DOHH2 (cell line): ENCODE measurements around the gene PPP1R27.

Source experiments
- H3F3A ChIP-seq: fragments of 200-600 bp; sonication (generic), shearing (Covaris generic); 2 replicates; pipeline ENCODE4 v1.6.0; 2016; ENCODE audit warnings: antibody characterized with exemption, mild to moderate bottlenecking; ENCODE audit not compliant: control insufficient read depth, insufficient read depth
- H3K27ac ChIP-seq: fragments of 200-600 bp; sonication (generic); 2 replicates; pipeline ENCODE4 v1.5.1; 2014; ENCODE audit warnings: low read depth, mild to moderate bottlenecking, low read length, moderate library complexity
- H3K27me3 ChIP-seq: fragments of 200-600 bp; sonication (generic); 2 replicates; pipeline ENCODE4 v1.6.1; 2014; ENCODE audit warnings: mild to moderate bottlenecking, low read length, mixed read lengths; ENCODE audit not compliant: control insufficient read depth
- H3K36me3 ChIP-seq: fragments of 200-600 bp; sonication (generic); 2 replicates; pipeline ENCODE4 v1.6.1; 2014; ENCODE audit warnings: mild to moderate bottlenecking, low read length, moderate library complexity, mixed read lengths; ENCODE audit not compliant: control insufficient read depth
- H3K4me1 ChIP-seq: fragments of 200-600 bp; sonication (generic); 2 replicates; pipeline ENCODE4 v1.6.1; 2014; ENCODE audit warnings: mild to moderate bottlenecking, low read length, mixed read lengths; ENCODE audit not compliant: control insufficient read depth
- H3K4me2 ChIP-seq: fragments of 200-600 bp; sonication (generic); 2 replicates; pipeline ENCODE4 v1.6.0; 2014; ENCODE audit warnings: mild to moderate bottlenecking, low read length, moderate library complexity
- H3K4me3 ChIP-seq: fragments of 200-600 bp; sonication (generic); 2 replicates; pipeline ENCODE4 v1.5.1; 2014; ENCODE audit warnings: mild to moderate bottlenecking, low read length, mixed read lengths
- H3K79me2 ChIP-seq: fragments of 200-600 bp; sonication (generic); 2 replicates; pipeline ENCODE4 v1.6.1; 2014; ENCODE audit warnings: mild to moderate bottlenecking, low read length, mixed read lengths; ENCODE audit not compliant: control insufficient read depth
- H3K9me2 ChIP-seq: fragments of 200-600 bp; sonication (generic); replicated peaks from 2 replicates; pipeline ENCODE4 v1.6.1; 2014; ENCODE audit warnings: mild to moderate bottlenecking, low read length, mixed read lengths; ENCODE audit not compliant: control insufficient read depth
- H3K9me3 ChIP-seq: fragments of 200-600 bp; sonication (generic); 2 replicates; pipeline ENCODE4 v1.6.1; 2014; ENCODE audit warnings: antibody characterized with exemption, low read length, mixed read lengths; ENCODE audit not compliant: control insufficient read depth, insufficient read depth
- H4K20me1 ChIP-seq: fragments of 200-600 bp; sonication (generic); 2 replicates; pipeline ENCODE4 v1.6.0; 2014; ENCODE audit warnings: low read depth, mild to moderate bottlenecking, antibody characterized with exemption, low read length, moderate library complexity; ENCODE audit not compliant: control insufficient read depth, insufficient read depth
- EZH2phosphoT487 ChIP-seq: fragments of 200-600 bp; sonication (generic); IDR thresholded peaks from 2 replicates; pipeline ENCODE4 v1.6.1; 2017; ENCODE audit warnings: borderline replicate concordance, mild to moderate bottlenecking, antibody characterized with exemption, low read length, moderate library complexity, mixed read lengths
- TF ChIP-seq, protein P1 (sequence below): fragments of 200-600 bp; sonication (generic); IDR thresholded peaks from one replicate; pipeline ENCODE4 v1.5.1; 2014; ENCODE audit warnings: antibody characterized with exemption, mild to moderate bottlenecking, low read depth, low read length; ENCODE audit not compliant: poor library complexity, severe bottlenecking

Gene PPP1R27

DNA sequence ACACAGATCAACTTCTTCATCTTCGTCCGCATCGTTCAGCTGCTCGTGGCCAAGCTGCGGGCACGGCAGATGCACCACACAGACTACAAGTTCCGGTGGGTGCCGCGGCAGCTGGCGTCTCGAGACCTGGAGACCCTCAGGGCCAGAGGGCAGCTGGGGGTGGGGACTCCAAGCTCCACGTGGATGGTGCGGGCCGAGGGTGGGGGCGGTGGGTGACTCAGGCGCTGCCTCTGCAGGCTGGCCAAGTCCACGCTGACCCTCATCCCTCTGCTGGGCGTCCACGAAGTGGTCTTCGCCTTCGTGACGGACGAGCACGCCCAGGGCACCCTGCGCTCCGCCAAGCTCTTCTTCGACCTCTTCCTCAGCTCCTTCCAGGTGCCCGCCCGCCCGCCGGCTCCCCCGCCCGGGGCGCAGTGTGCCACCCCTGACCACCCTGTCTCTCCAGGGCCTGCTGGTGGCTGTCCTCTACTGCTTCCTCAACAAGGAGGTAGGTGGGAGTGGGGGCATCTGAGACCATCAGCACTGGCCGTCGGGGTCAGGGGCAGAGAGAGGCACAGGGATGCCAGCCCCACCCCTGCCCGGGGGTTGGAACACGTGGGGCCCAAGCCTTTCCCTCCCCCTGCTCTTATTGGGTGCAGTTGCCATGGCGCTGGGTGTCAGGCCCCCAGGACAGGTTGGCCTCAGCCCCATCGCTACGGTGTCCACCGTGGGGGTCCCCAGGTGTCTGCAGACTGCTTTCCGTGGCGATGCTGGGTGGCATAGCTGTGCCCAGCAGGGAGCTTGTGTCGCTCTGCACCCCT, 22.1 kb downstream of the PPP1R27 start:
- no peaks in the 10 kb centered on the region for H3K9me3 ChIP-seq
- no peak overlapping the region for H3K4me3 ChIP-seq
- no peak overlapping the region for H3K4me2 ChIP-seq

DNA sequence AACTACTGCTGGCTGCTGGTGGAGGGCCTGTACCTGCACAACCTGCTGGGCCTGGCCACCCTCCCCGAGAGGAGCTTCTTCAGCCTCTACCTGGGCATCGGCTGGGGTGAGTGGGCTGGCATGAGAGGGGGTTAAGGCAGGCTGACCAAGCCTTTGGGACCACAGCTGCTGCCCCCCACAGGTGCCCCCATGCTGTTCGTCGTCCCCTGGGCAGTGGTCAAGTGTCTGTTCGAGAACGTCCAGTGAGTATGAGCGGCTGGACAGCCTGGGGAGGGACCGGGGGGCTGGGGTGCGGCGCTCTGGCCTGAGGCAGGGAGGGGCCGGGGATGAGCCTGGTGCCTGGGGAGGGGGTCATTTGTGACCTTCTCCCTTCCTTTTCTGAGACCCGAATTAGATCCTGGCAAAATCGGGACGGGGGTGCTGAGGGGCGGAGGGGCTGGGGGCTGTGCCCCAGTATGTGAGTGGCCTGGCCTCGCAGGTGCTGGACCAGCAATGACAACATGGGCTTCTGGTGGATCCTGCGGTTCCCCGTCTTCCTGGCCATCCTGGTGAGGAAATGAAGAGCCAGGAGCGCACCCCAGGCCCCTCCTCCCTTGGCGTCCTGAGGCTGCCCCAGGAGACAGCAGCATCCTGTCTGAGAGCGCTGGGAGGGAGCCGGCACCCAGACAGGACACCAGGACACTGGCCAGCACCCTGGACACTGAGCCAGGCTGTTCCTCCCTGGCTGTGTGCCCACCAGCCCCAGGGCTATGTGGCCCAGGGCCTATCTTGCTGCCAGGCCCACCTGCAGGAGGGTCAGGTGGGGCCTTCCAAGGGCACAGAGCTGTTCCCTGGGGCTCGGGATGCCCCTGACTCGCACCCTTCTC, 22.9 kb downstream of the PPP1R27 start:
- peaks cover 17% of the 10 kb centered on the region for H3K27me3 ChIP-seq
- no peaks in the 10 kb centered on the region for H3K4me1 ChIP-seq
- H3K79me2 ChIP-seq: no peaks in the 10 kb centered on the region
- no peak overlapping the region for H3K27ac ChIP-seq
- no peak overlapping the region for H3K4me3 ChIP-seq
- no peaks in the 10 kb centered on the region for H4K20me1 ChIP-seq
- TF ChIP-seq, protein P1, sequence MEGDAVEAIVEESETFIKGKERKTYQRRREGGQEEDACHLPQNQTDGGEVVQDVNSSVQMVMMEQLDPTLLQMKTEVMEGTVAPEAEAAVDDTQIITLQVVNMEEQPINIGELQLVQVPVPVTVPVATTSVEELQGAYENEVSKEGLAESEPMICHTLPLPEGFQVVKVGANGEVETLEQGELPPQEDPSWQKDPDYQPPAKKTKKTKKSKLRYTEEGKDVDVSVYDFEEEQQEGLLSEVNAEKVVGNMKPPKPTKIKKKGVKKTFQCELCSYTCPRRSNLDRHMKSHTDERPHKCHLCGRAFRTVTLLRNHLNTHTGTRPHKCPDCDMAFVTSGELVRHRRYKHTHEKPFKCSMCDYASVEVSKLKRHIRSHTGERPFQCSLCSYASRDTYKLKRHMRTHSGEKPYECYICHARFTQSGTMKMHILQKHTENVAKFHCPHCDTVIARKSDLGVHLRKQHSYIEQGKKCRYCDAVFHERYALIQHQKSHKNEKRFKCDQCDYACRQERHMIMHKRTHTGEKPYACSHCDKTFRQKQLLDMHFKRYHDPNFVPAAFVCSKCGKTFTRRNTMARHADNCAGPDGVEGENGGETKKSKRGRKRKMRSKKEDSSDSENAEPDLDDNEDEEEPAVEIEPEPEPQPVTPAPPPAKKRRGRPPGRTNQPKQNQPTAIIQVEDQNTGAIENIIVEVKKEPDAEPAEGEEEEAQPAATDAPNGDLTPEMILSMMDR: no peak
- TF ChIP-seq EZH2phosphoT487: no peak
- no peaks in the 10 kb centered on the region for H3K9me2 ChIP-seq
- no peaks in the 10 kb centered on the region for H3K9me3 ChIP-seq
- H3K36me3 ChIP-seq: no peaks in the 10 kb centered on the region
- no peaks in the 10 kb centered on the region for H3F3A ChIP-seq
- no peak overlapping the region for H3K4me2 ChIP-seq

More for the DNA sequence above, 22.1 kb downstream of the PPP1R27 start:
- no peaks in the 10 kb centered on the region for H4K20me1 ChIP-seq
- H3K9me2 ChIP-seq: no peaks in the 10 kb centered on the region
- no peaks in the 10 kb centered on the region for H3F3A ChIP-seq
- H3K79me2 ChIP-seq: no peaks in the 10 kb centered on the region
- TF ChIP-seq EZH2phosphoT487: no peak
- TF ChIP-seq, protein P1: no peak
- H3K36me3 ChIP-seq: no peaks in the 10 kb centered on the region
- H3K4me1 ChIP-seq: no peaks in the 10 kb centered on the region
- no peak overlapping the region for H3K27ac ChIP-seq
- H3K27me3 ChIP-seq: peaks cover 9% of the 10 kb centered on the region

DNA sequence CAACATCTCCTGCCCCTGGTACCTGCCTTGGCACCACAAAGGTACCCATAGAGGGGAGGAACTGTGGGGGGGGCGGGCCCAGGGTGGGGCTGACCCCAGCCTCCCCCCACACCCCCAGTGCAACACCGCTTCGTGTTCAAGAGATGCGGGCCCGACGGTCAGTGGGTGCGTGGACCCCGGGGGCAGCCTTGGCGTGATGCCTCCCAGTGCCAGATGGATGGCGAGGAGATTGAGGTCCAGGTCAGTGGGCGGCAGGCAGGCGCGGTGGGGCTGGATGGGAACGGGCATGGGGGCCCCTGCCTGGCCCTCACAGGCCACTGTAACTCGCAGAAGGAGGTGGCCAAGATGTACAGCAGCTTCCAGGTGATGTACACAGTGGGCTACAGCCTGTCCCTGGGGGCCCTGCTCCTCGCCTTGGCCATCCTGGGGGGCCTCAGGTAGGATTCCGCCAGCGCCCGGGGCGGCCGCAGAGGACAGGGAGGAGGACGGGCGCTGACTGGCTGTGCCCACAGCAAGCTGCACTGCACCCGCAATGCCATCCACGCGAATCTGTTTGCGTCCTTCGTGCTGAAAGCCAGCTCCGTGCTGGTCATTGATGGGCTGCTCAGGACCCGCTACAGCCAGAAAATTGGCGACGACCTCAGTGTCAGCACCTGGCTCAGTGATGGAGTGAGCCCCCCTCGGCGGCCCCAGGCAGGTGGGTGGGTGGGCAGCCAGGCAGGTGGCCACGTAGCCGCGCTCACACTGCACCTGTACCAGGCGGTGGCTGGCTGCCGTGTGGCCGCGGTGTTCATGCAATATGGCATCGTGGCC, 23.8 kb downstream of the PPP1R27 start:
- Histone ChIP-seq H3K4me3 (no peak overlapping the region), H3K27ac (no peak overlapping the region), H3K9me2 (no peaks in the 10 kb centered on the region), H3K79me2 (no peaks in the 10 kb centered on the region), H3F3A (no peaks in the 10 kb centered on the region), H4K20me1 (no peaks in the 10 kb centered on the region), H3K36me3 (no peaks in the 10 kb centered on the region), H3K27me3 (peaks cover 19% of the 10 kb centered on the region), H3K4me1 (no peaks in the 10 kb centered on the region), H3K4me2 (no peak overlapping the region), H3K9me3 (no peaks in the 10 kb centered on the region)
- TF ChIP-seq, protein P1: no peak
- TF ChIP-seq EZH2phosphoT487: no peak
